Gastrocnemius medialis (tissue), 4 donors: ENCODE results near the gene AKR1C8.

ENCODE experiments used
- POLR2A ChIP-seq, 2 donors: fragments of 450-650 bp; IDR thresholded peaks; one replicate each; pipeline ENCODE4 v1.6.1; 2017; ENCODE audit warnings: antibody characterized with exemption in 2 of 2, mild to moderate bottlenecking in 2 of 2, moderate library complexity in 2 of 2
- TF ChIP-seq, protein P1 (sequence below), 5 experiments: fragments of 450-650 bp in 3 of 5; fragments of 200-600 bp in 2 of 5; sonication (generic) in 2 of 5; IDR thresholded peaks in 4 of 5; conservative IDR thresholded peaks in 1 of 5; 1 replicate in 4 of 5; 2 replicates in 1 of 5; pipeline ENCODE4 v1.5.1; 2016 to 2019; ENCODE audit warnings: antibody characterized with exemption in 5 of 5, mild to moderate bottlenecking in 3 of 5, moderate library complexity in 3 of 5

DNA sequence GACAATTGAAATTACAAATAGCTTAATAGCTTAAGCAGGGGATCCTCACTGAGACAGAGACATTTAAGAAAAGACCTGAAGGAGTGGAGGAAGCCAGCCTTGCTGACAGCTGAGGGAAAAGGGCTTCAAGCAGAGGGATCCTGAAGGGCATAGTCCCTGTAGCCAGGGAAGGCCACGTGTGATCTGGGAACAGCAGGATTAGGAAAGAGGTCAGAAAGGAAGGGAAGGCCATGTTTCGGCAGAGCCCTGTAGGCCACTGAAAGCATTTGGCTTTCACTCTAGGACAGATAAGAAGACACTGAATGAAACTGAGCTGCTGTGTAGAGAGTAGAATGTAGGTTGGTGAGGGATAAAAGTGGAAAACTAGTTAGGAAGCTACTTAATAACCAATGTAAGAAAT lies 3.4 kb upstream of the AKR1C8 start:
- TF ChIP-seq, protein P1, sequence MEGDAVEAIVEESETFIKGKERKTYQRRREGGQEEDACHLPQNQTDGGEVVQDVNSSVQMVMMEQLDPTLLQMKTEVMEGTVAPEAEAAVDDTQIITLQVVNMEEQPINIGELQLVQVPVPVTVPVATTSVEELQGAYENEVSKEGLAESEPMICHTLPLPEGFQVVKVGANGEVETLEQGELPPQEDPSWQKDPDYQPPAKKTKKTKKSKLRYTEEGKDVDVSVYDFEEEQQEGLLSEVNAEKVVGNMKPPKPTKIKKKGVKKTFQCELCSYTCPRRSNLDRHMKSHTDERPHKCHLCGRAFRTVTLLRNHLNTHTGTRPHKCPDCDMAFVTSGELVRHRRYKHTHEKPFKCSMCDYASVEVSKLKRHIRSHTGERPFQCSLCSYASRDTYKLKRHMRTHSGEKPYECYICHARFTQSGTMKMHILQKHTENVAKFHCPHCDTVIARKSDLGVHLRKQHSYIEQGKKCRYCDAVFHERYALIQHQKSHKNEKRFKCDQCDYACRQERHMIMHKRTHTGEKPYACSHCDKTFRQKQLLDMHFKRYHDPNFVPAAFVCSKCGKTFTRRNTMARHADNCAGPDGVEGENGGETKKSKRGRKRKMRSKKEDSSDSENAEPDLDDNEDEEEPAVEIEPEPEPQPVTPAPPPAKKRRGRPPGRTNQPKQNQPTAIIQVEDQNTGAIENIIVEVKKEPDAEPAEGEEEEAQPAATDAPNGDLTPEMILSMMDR (IDR thresholded peaks at IDR 0.05 in 4 of 5, conservative IDR thresholded peaks at IDR 0.05 in 1 of 5), result no peak
- no peak for TF ChIP-seq POLR2A (IDR thresholded peaks at IDR 0.05)
